Left cardiac atrium (tissue), 4 donors: ENCODE measurements around the gene SCGB1A1. TPM values are rescaled to one million over a fixed set of nuclear protein-coding genes. Genes with fewer than 3 reads are reported as not detected.
A peak's percentile ranks its signal among the peaks of the same experiment; 100 is the strongest.
"Not testable (repeated sequence)": the region's sequence is repeated elsewhere in the genome, so short reads cannot be mapped to it uniquely, and the experiment has no call there.

Experiments
- ATAC-seq, 2 donors: fragments of 200-7000 bp; cut with Tn5 transposase; one replicate each; pipeline ENCODE4 v1.9.1; 2020; ENCODE audit warnings: mild to moderate bottlenecking in 2 of 2, moderate library complexity in 2 of 2
- DNase-seq: peaks from one replicate; pipeline ENCODE4 v3.0.0-alpha.2; 2020
- intact Hi-C, 2 donors: fragments of 100-400 bp; cut with DNase I; formaldehyde crosslinking; loops; one replicate each; pipeline versions ENCODE4 v1.14.1 to v1.15.1; 2022 to 2023
- long read RNA-seq: library from polyadenylated mRNA; unstranded; transcript quantifications from one replicate; pipeline ENCODE4 v2.0.0, GENCODE V29; 2021
- total RNA-seq, 2 donors: library from RNA; stranded (reverse); fragmentation: NEBNext Ultra II Directional; extraction: Animal tissue kit (Norgen Biotek cat#: 25700); gene quantifications; one replicate each; pipeline ENCODE4 v1.2.1, GENCODE V29; 2021
- donor health status: DM: no; HTN: yes; CAD: no.
- donor health status: DM: no; HTN: yes; CAD: no; lungs with severe emphysema.
- donor health status: DM: yes; HTN: yes; CAD: no.
- donor health status: Dilated cardiomyopathy.

Gene SCGB1A1
- not detected for total RNA-seq
- long read RNA-seq: 0 reads

- intact Hi-C loops: no loop called here
- ATAC-seq: no peak
- no peak for DNase-seq
Observed at GRCh38 chr11:62418733-62419132, at the start of gene SCGB1A1. Gene SCGB1A1, plus strand, starts transcription at chr11:62419033. Its CDS starts 63 bp downstream, at chr11:62419096.

- intact Hi-C loops: no loop called here
- DNase-seq (no peak), ATAC-seq (peak in 1 of 2 donors; percentile 59)
Observed at GRCh38 chr11:62370743-62371440, 47.9 kb upstream of the SCGB1A1 start.

- DNase-seq: no peak
- ATAC-seq: no peak
- intact Hi-C loops: no loop called here
Observed at GRCh38 chr11:62372871-62373270, 46.0 kb upstream of the SCGB1A1 start.

- DNase-seq (no peak), ATAC-seq (no peak)
- intact Hi-C loops: no loop called here
Observed at GRCh38 chr11:62373464-62374119, 45.2 kb upstream of the SCGB1A1 start.

GRCh38 chr11:62374801-62375200 is 44.0 kb upstream of the SCGB1A1 start:
- intact Hi-C loops: loop anchor here in 1 of 2 donors (5.0 kb wide), 1 partner anchor 38 kb away; the partner anchor contains the start of gene ASRGL1
- DNase-seq: no peak
- ATAC-seq: no peak

- not testable (repeated sequence) for DNase-seq, ATAC-seq
- intact Hi-C loops: loop anchor here in 1 of 2 donors (5.0 kb wide), 1 partner anchor 41 kb away; the partner anchor contains the start of gene ASRGL1
Observed at GRCh38 chr11:62378459-62379063, 40.3 kb upstream of the SCGB1A1 start.

- intact Hi-C loops: loop anchor here in 1 of 2 donors (5.0 kb wide), 1 partner anchor 42 kb away; the partner anchor contains the start of gene ASRGL1
- DNase-seq, ATAC-seq: not testable (repeated sequence)
Observed at GRCh38 chr11:62379586-62379985, 39.2 kb upstream of the SCGB1A1 start.

GRCh38 chr11:62380821-62381245 is 38.0 kb upstream of the SCGB1A1 start:
- ATAC-seq: peak; percentile 74 to 83
- intact Hi-C loops: loop anchor here in 1 of 2 donors (10.0 kb wide), 1 partner anchor 314 kb away; no protein-coding TSS in a partner anchor
- DNase-seq: peak; percentile 43

GRCh38 chr11:62383822-62384221 is 35.0 kb upstream of the SCGB1A1 start:
- ATAC-seq (no peak), DNase-seq (no peak)
- intact Hi-C loops: loop anchor here in 1 of 2 donors (10.0 kb wide), 1 partner anchor 311 kb away; no protein-coding TSS in a partner anchor

- not testable (repeated sequence) for ATAC-seq, DNase-seq
- intact Hi-C loops: loop anchor here in 1 of 2 donors (10.0 kb wide), 1 partner anchor 309 kb away; no protein-coding TSS in a partner anchor
Observed at GRCh38 chr11:62386083-62386482, 32.8 kb upstream of the SCGB1A1 start.

- ATAC-seq (no peak), DNase-seq (no peak)
- intact Hi-C loops: loop anchor here in 1 of 2 donors (10.0 kb wide), 1 partner anchor 307 kb away; no protein-coding TSS in a partner anchor
Observed at GRCh38 chr11:62387381-62387780, 31.5 kb upstream of the SCGB1A1 start.

GRCh38 chr11:62388999-62389398 is 29.8 kb upstream of the SCGB1A1 start:
- intact Hi-C loops: loop anchor here in 1 of 2 donors (10.0 kb wide), 1 partner anchor 306 kb away; no protein-coding TSS in a partner anchor
- no peak for DNase-seq
- no peak for ATAC-seq

GRCh38 chr11:62390237-62390636 is 28.6 kb upstream of the SCGB1A1 start:
- ATAC-seq (no peak), DNase-seq (no peak)
- intact Hi-C loops: loop anchor here (10.0 kb wide), 2 partner anchors 155 to 305 kb away; partner anchors contain the start of gene AHNAK (in 1 of the 2)

GRCh38 chr11:62390722-62391121 is 28.1 kb upstream of the SCGB1A1 start:
- intact Hi-C loops: loop anchor here (10.0 kb wide), 2 partner anchors 154 to 304 kb away; partner anchors contain the start of gene AHNAK (in 1 of the 2)
- DNase-seq (no peak), ATAC-seq (no peak)

GRCh38 chr11:62391642-62392425 is 27.0 kb upstream of the SCGB1A1 start:
- ATAC-seq (no peak), DNase-seq (no peak)
- intact Hi-C loops: loop anchor here (10.0 kb wide), 2 partner anchors 153 to 303 kb away; partner anchors contain the start of gene AHNAK (in 1 of the 2)

- DNase-seq: no peak
- intact Hi-C loops: loop anchor here (10.0 kb wide), 2 partner anchors 152 to 302 kb away; partner anchors contain the start of gene AHNAK (in 1 of the 2)
- no peak for ATAC-seq
Observed at GRCh38 chr11:62392506-62392905, 26.3 kb upstream of the SCGB1A1 start.

GRCh38 chr11:62393061-62393611 is 25.7 kb upstream of the SCGB1A1 start:
- DNase-seq: no peak
- intact Hi-C loops: loop anchor here (10.0 kb wide), 2 partner anchors 152 to 302 kb away; partner anchors contain the start of gene AHNAK (in 1 of the 2)
- no peak for ATAC-seq

GRCh38 chr11:62393735-62394134 is 25.1 kb upstream of the SCGB1A1 start:
- intact Hi-C loops: loop anchor here (10.0 kb wide), 2 partner anchors 151 to 301 kb away; partner anchors contain the start of gene AHNAK (in 1 of the 2)
- no peak for DNase-seq
- no peak for ATAC-seq
